Nephron progenitor cell (in vitro differentiated cells): ENCODE measurements around the gene ZNF782.

Experiments used
- DNase-seq: peaks from one replicate; pipeline ENCODE4 v3.0.0; 2021
- H3K27ac Mint-ChIP-seq: 2 replicates; pipeline ENCODE4 v1.8.0; 2021; ENCODE audit warnings: mild to moderate bottlenecking, moderate library complexity, mixed read lengths
- H3K27me3 Mint-ChIP-seq: 2 replicates; pipeline ENCODE4 v1.8.0; 2021; ENCODE audit warnings: mild to moderate bottlenecking, low read depth, mixed read lengths; ENCODE audit not compliant: poor library complexity
- H3K36me3 Mint-ChIP-seq: 2 replicates; pipeline ENCODE4 v1.8.0; 2021; ENCODE audit warnings: low read depth, mixed read lengths
- H3K4me1 Mint-ChIP-seq: 2 replicates; pipeline ENCODE4 v1.8.0; 2021; ENCODE audit warnings: mixed read lengths
- H3K4me3 Mint-ChIP-seq: 2 replicates; pipeline ENCODE4 v1.8.0; 2021; ENCODE audit warnings: mild to moderate bottlenecking, moderate library complexity, mixed read lengths
- H3K9me3 Mint-ChIP-seq: 2 replicates; pipeline ENCODE4 v1.8.0; 2021; ENCODE audit warnings: mild to moderate bottlenecking, moderate library complexity, mixed read lengths
- CTCF ChIP-seq: fragments of 200-600 bp; sonication (generic); IDR thresholded peaks from 2 replicates; pipeline ENCODE4 v1.5.0; 2021; ENCODE audit warnings: antibody characterized with exemption

ZNF782 gene

GRCh38 chr9:96883922-96884321 lies 29.6 kb upstream of the ZNF782 start:
- Mint-ChIP-seq H3K27ac (no peak overlapping the region), H3K4me3 (no peak overlapping the region), H3K27me3 (no peaks in the 10 kb centered on the region), H3K4me1 (peaks cover 5% of the 10 kb centered on the region), H3K9me3 (peaks cover 10% of the 10 kb centered on the region), H3K36me3 (peaks cover 27% of the 10 kb centered on the region)
- TF ChIP-seq CTCF: no peak
- no peak for DNase-seq

GRCh38 chr9:96877269-96877668 lies 23.0 kb upstream of the ZNF782 start:
- H3K4me3 Mint-ChIP-seq: no peak overlapping the region
- H3K27me3 Mint-ChIP-seq: peaks cover 17% of the 10 kb centered on the region
- H3K36me3 Mint-ChIP-seq: peaks cover 31% of the 10 kb centered on the region
- DNase-seq: no peak
- H3K9me3 Mint-ChIP-seq: peaks cover 9% of the 10 kb centered on the region
- no peak for TF ChIP-seq CTCF
- peaks cover 14% of the 10 kb centered on the region for H3K4me1 Mint-ChIP-seq
- H3K27ac Mint-ChIP-seq: no peak overlapping the region

- Mint-ChIP-seq H3K9me3 (peaks cover 9% of the 10 kb centered on the region), H3K4me3 (peak overlapping the region; percentile 89), H3K36me3 (peaks cover 31% of the 10 kb centered on the region), H3K27me3 (peaks cover 17% of the 10 kb centered on the region), H3K4me1 (peaks cover 14% of the 10 kb centered on the region), H3K27ac (no peak overlapping the region)
- TF ChIP-seq CTCF: peak; percentile 26
- DNase-seq: peak; percentile 88
Measured at GRCh38 chr9:96875461-96876142, 21.3 kb upstream of the ZNF782 start.

- DNase-seq: no peak
- Mint-ChIP-seq H3K9me3 (peaks cover 9% of the 10 kb centered on the region), H3K36me3 (peaks cover 31% of the 10 kb centered on the region), H3K4me1 (peaks cover 14% of the 10 kb centered on the region), H3K27ac (no peak overlapping the region), H3K4me3 (peak overlapping the region; percentile 89), H3K27me3 (peaks cover 17% of the 10 kb centered on the region)
- no peak for TF ChIP-seq CTCF
Measured at GRCh38 chr9:96874947-96875460, 20.7 kb upstream of the ZNF782 start.

GRCh38 chr9:96874201-96874785 lies 20.0 kb upstream of the ZNF782 start:
- peaks cover 14% of the 10 kb centered on the region for H3K4me1 Mint-ChIP-seq
- peaks cover 17% of the 10 kb centered on the region for H3K27me3 Mint-ChIP-seq
- peaks cover 9% of the 10 kb centered on the region for H3K9me3 Mint-ChIP-seq
- peaks cover 26% of the 10 kb centered on the region for H3K36me3 Mint-ChIP-seq
- no peak overlapping the region for H3K27ac Mint-ChIP-seq
- DNase-seq: no peak
- no peak overlapping the region for H3K4me3 Mint-ChIP-seq
- TF ChIP-seq CTCF: no peak
